Osteoblast (primary cell): Measurements from ENCODE around the gene NDUFS2. TPM values are rescaled to one million over a fixed set of nuclear protein-coding genes. Genes with fewer than 3 reads are reported as not detected.
"Not testable (repeated sequence)": the region's sequence is repeated elsewhere in the genome, so short reads cannot be mapped to it uniquely, and the experiment has no call there.

Source experiments
- DNase-seq: peaks from one replicate; pipeline ENCODE4 v3.0.0; 2011; ENCODE audit warnings: low spot score, mixed read lengths; ENCODE audit not compliant: insufficient read length; ENCODE audit errors: missing footprints
- H2AFZ ChIP-seq: 2 replicates; pipeline ENCODE4 v1.6.0; 2011; ENCODE audit warnings: mild to moderate bottlenecking, low read length
- H3K27ac ChIP-seq: 2 replicates; pipeline ENCODE4 v1.5.1; 2011; ENCODE audit warnings: mild to moderate bottlenecking, low read depth, low read length, moderate library complexity
- H3K27me3 ChIP-seq: 2 replicates; pipeline ENCODE4 v1.6.0; 2012; ENCODE audit warnings: mild to moderate bottlenecking, control low read depth, inconsistent platforms, low read length, moderate library complexity; ENCODE audit not compliant: insufficient read depth
- H3K36me3 ChIP-seq: 2 replicates; pipeline ENCODE4 v1.5.1; 2011; ENCODE audit warnings: mild to moderate bottlenecking, low read length, control low read depth, moderate library complexity; ENCODE audit not compliant: insufficient read depth
- H3K4me1 ChIP-seq: 2 replicates; pipeline ENCODE4 v1.5.1; 2011; ENCODE audit warnings: mild to moderate bottlenecking, low read length, control low read depth, moderate library complexity; ENCODE audit not compliant: insufficient read depth
- H3K4me2 ChIP-seq: 2 replicates; pipeline ENCODE4 v1.6.0; 2011; ENCODE audit warnings: mild to moderate bottlenecking, low read length; ENCODE audit not compliant: insufficient read depth
- H3K4me3 ChIP-seq: fragments of 200-600 bp; sonication (generic); 3 replicates; pipeline ENCODE4 v1.5.1; 2012; ENCODE audit warnings: mild to moderate bottlenecking, low read length, inconsistent platforms; ENCODE audit not compliant: insufficient read depth
- H3K79me2 ChIP-seq: 2 replicates; pipeline ENCODE4 v1.6.0; 2012; ENCODE audit warnings: mild to moderate bottlenecking, low read length, control low read depth, inconsistent platforms; ENCODE audit not compliant: insufficient read depth
- H3K9me3 ChIP-seq: 2 replicates; pipeline ENCODE4 v1.5.1; 2011; ENCODE audit warnings: low read depth, low read length, control low read depth
- H4K20me1 ChIP-seq: 2 replicates; pipeline ENCODE4 v1.6.0; 2012; ENCODE audit warnings: mild to moderate bottlenecking, low read length, control low read depth; ENCODE audit not compliant: insufficient read depth
- CTCF ChIP-seq: IDR thresholded peaks from 2 replicates; pipeline ENCODE4 v1.5.1; 2011; ENCODE audit warnings: mild to moderate bottlenecking, low read depth, low read length, moderate library complexity; ENCODE audit errors: extremely low read depth
- total RNA-seq: library from RNA; depleted of rRNA; stranded (reverse); fragments of >200 nt; gene quantifications from 2 replicates; pipeline ENCODE4 v1.2.3, GENCODE V29; 2012

NDUFS2 gene
- total RNA-seq, 1 donor: 103 TPM

- no peak within 1 kb of the TSS for H3K27ac ChIP-seq
- no peak for TF ChIP-seq CTCF
- no peak within 1 kb of the TSS for H3K4me2 ChIP-seq
- H4K20me1 ChIP-seq: no peaks in the 10 kb centered on the region
- no peaks in the 10 kb centered on the region for H3K9me3 ChIP-seq
- no peaks in the 10 kb centered on the region for H3K79me2 ChIP-seq
- H3K36me3 ChIP-seq: no peaks in the 10 kb centered on the region
- peaks cover 3% of the 10 kb centered on the region for H3K27me3 ChIP-seq
- DNase-seq: peak; percentile 86
- peak within 1 kb of the TSS; percentile 25 for H2AFZ ChIP-seq
- H3K4me3 ChIP-seq: no peak within 1 kb of the TSS
- no peaks in the 10 kb centered on the region for H3K4me1 ChIP-seq
These were observed 35.9 kb downstream of the NDUFS2 start, which contains the start of gene NR1I3 for GRCh38 chr1:161238039-161238473. NR1I3 (minus strand) TSS chr1:161238203; CDS start chr1:161236565, 1,638 bp downstream.

GRCh38 chr1:161241682-161242081, 39.5 kb downstream of the NDUFS2 start:
- TF ChIP-seq CTCF: no peak
- peaks cover 3% of the 10 kb centered on the region for H3K27me3 ChIP-seq
- H3K9me3 ChIP-seq: no peaks in the 10 kb centered on the region
- no peaks in the 10 kb centered on the region for H3K4me1 ChIP-seq
- H3K4me2 ChIP-seq: no peak overlapping the region
- H3K79me2 ChIP-seq: no peaks in the 10 kb centered on the region
- DNase-seq: no peak
- no peaks in the 10 kb centered on the region for H4K20me1 ChIP-seq
- no peaks in the 10 kb centered on the region for H3K36me3 ChIP-seq
- no peak overlapping the region for H3K4me3 ChIP-seq
- no peak overlapping the region for H2AFZ ChIP-seq
- H3K27ac ChIP-seq: no peak overlapping the region

GRCh38 chr1:161242313-161242712, 40.1 kb downstream of the NDUFS2 start:
- Histone ChIP-seq H3K36me3 (no peaks in the 10 kb centered on the region), H3K27ac (no peak overlapping the region), H3K4me3 (no peak overlapping the region), H4K20me1 (no peaks in the 10 kb centered on the region), H3K4me1 (no peaks in the 10 kb centered on the region), H3K4me2 (no peak overlapping the region), H3K27me3 (peaks cover 3% of the 10 kb centered on the region), H2AFZ (no peak overlapping the region), H3K9me3 (no peaks in the 10 kb centered on the region), H3K79me2 (no peaks in the 10 kb centered on the region)
- no peak for TF ChIP-seq CTCF
- peak; percentile 77 for DNase-seq

- no peaks in the 10 kb centered on the region for H3K4me1 ChIP-seq
- no peaks in the 10 kb centered on the region for H3K79me2 ChIP-seq
- TF ChIP-seq CTCF: no peak
- no peak overlapping the region for H2AFZ ChIP-seq
- H3K36me3 ChIP-seq: no peaks in the 10 kb centered on the region
- DNase-seq: no peak
- H3K9me3 ChIP-seq: no peaks in the 10 kb centered on the region
- H4K20me1 ChIP-seq: no peaks in the 10 kb centered on the region
- H3K4me3 ChIP-seq: no peak overlapping the region
- peaks cover 3% of the 10 kb centered on the region for H3K27me3 ChIP-seq
- no peak overlapping the region for H3K27ac ChIP-seq
- H3K4me2 ChIP-seq: no peak overlapping the region
These were observed 42.7 kb downstream of the NDUFS2 start for GRCh38 chr1:161244888-161245287.

- H3K4me2 ChIP-seq, H4K20me1 ChIP-seq, H2AFZ ChIP-seq, H3K9me3 ChIP-seq, H3K36me3 ChIP-seq, H3K4me3 ChIP-seq, DNase-seq, H3K27me3 ChIP-seq, H3K79me2 ChIP-seq, H3K27ac ChIP-seq, H3K4me1 ChIP-seq: not testable (repeated sequence)
These were observed 47.9 kb downstream of the NDUFS2 start for GRCh38 chr1:161250100-161250499.
